Fibroblast of lung (primary cell): ENCODE data around the gene ATXN7L2.

ENCODE experiments used
- EZH2 ChIP-seq: IDR thresholded peaks from 2 replicates; pipeline ENCODE4 v1.5.1; 2012; ENCODE audit warnings: low read length, control low read depth, mild to moderate bottlenecking; ENCODE audit errors: missing control alignments
- TF ChIP-seq, protein P1 (sequence below), 2 donors: IDR thresholded peaks in 1 of 2; conservative IDR thresholded peaks in 1 of 2; 1 replicate in 1 of 2; 2 replicates in 1 of 2; pipeline ENCODE4 v1.5.1; 2011 to 2012; ENCODE audit warnings: low read length in 2 of 2, control low read depth in 1 of 2, inconsistent platforms in 1 of 2, low read depth in 1 of 2, mild to moderate bottlenecking in 1 of 2

GRCh38 chr1:109530457-109531087 is 46.9 kb downstream of the ATXN7L2 start:
- TF ChIP-seq, protein P1, sequence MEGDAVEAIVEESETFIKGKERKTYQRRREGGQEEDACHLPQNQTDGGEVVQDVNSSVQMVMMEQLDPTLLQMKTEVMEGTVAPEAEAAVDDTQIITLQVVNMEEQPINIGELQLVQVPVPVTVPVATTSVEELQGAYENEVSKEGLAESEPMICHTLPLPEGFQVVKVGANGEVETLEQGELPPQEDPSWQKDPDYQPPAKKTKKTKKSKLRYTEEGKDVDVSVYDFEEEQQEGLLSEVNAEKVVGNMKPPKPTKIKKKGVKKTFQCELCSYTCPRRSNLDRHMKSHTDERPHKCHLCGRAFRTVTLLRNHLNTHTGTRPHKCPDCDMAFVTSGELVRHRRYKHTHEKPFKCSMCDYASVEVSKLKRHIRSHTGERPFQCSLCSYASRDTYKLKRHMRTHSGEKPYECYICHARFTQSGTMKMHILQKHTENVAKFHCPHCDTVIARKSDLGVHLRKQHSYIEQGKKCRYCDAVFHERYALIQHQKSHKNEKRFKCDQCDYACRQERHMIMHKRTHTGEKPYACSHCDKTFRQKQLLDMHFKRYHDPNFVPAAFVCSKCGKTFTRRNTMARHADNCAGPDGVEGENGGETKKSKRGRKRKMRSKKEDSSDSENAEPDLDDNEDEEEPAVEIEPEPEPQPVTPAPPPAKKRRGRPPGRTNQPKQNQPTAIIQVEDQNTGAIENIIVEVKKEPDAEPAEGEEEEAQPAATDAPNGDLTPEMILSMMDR (conservative IDR thresholded peaks at IDR 0.05 in 1 of 2, IDR thresholded peaks at IDR 0.05 in 1 of 2; ENCODE audit: low read depth in 1 of 2, low read length in 2 of 2): no peak
- TF ChIP-seq EZH2: no peak
